HG02759 (cell line): ENCODE data around the gene COA1.

ENCODE experiments used
- ATAC-seq: cut with Tn5 transposase; IDR thresholded peaks from one replicate; pipeline ENCODE4 v1.9.1; 2021; ENCODE audit warnings: mild to moderate bottlenecking, moderate library complexity; ENCODE audit not compliant: unreplicated experiment

COA1 gene

GRCh38 chr7:43658718-43659548 lies 70.4 kb downstream of the COA1 start:
- ATAC-seq = no peak

DNA sequence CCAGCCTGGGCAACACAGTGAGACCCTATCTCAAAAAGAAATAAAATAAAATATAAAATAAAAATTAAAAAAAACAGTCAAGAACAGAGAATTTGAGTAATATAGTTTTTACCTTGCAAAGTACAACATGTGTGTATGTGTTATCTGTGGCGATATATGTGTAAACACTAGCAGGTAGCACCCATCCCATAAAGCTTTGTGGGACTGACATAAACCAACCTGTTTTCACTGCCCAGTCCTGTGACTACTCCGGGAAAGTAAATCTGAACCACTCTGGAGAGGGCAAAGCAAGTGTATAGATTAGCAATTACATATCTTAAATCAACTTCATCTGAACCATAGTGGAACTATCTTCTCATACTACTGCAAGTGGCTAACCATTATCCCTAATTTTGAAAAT lies 72.3 kb downstream of the COA1 start:
- no peak for ATAC-seq

DNA sequence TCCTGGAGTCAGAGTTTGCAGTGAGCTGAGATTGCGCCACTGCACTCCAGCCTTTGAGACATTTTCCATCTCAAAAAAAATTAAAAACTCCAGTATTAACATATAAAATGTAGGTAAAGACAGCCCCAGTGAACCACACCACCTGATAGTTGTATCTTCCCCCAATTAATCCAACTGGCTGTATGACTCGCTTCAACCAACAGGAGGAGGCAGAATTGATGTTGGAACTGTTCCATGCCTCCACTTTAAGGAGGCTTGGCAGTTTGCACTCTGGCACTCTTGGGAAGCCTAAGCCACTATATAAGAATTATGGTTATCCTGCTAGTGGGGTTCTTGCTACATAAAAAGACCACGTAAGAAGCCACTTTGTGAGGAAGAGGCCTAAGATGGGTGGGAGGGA lies 73.7 kb downstream of the COA1 start:
- ATAC-seq = no peak

GRCh38 chr7:43653891-43654504 lies 75.3 kb downstream of the COA1 start:
- ATAC-seq = no peak

GRCh38 chr7:43653466-43653865 lies 75.9 kb downstream of the COA1 start:
- no peak for ATAC-seq

DNA sequence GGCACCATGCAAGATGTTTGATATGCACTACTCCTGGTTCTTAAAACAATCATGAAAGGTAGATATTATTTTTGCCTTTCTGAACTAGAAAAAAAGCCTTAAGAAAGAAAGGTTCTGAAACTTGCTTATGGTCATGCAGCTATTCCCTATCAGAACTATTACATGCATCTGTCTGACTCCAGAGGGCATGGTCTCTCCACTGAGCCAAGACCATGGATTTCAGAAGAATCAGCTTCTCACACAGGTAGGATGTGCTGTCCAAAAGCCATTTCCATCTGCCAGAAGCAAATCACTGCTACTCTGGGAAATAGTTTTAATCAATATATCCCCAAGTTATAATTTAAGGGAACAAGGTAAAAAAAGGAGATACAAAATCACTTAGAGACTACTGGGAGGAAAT lies 77.0 kb downstream of the COA1 start:
- no peak for ATAC-seq

GRCh38 chr7:43650457-43651052 lies 78.8 kb downstream of the COA1 start:
- ATAC-seq = no peak

DNA sequence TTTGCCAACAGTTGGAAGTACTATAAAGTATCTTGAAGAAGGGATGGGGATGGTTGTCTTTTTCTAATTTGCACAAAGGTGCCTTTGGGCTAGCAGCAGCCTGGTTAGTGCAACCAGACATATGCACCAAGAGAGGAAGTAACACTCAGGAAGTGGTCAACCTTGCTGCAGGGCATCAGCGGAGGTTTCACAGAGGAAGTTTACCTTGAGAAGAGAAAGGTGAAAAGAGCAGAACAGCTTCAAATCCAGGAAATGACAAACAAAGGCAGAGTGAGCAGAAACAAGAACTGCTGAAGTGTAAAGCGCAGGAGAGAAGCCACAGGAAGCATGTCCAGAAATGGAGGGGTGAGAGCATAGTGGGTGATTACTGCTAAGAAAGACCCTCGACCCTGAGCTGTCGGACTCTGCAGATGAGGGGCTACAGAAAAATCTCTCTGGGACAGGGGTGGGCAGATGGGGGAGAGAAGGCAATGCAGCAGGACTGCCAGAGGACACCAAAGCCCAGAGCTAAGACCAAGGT lies 79.5 kb downstream of the COA1 start:
- ATAC-seq = peak; percentile 69

DNA sequence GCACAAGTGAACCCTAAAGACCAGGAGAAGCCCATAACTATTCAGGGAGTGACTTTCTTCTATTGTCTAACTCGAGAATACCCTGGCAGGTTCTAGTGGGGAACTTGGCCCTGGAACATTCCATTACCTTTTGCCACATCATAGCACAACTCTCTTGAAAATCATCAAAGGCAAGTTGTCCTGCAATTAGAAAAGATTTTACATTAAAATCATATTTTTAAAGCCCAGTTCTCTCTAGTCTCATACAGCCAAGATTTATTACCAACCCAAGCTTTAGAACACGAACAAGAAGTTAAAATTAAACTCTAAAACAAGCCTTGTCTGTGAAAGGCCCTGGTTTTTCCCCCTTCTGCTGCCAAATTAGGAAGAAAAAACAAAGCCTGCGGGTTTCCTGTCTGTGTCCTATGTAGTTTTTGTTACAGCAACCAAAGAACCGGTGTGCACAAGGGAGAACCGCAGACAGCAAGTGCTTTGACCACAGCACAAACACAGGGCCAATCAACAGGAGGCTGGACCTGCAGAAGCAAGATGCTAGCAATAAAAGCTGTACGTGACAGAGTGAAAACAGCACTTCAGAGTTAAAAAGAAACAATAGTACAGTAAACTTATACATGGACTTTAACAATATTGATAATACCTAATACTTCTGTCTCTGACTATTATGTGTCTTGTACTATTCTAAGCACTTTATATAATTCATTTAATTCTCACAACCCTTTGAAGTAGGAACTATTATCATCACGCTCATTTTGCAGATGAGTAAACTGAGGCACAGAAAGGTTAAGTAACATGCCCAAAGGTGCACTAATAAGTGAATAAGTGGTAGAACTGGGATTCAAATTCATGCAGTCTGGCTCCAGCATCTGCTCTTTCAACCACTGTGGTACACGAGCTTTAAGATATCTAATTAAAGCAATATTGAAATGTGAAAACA lies 80.6 kb downstream of the COA1 start:
- ATAC-seq = peak; percentile 67

DNA sequence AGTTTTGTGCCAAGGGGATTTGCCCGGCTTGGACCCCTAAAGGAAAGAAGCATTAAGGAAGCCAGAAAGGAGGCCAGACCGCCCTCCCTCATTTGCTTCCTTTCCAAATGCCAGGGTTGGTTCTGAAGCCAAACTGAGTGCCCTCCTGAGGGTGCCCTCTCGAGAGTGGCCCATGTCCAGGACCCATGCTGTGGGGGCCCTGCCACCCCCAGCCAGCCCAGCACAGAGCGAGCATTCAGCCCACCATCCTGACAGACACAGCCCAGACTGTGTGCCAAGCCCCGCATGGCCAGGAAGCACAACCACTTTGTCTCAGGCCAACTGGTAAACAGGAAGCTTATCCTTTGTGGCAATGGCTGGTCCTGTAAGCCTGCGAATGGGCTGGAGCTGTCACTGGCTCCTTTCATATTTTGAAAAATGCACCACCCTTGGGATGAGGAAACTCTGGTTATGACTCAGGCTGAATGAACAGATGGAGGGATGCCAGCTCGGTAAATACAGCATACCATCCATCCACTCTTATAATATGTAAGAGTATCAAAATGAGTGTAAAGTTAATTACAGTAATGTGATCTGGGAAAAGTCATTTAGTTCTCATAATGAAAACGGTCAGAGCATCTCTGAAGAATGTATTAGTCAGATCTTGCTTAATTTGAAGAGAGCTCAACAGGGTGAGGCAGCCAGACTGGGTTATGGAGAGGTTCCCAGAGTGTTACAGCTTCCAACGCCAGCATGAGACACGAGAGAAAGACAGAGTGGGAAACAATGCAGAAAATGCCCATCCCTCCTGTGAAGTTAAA lies 81.5 kb downstream of the COA1 start:
- peak; percentile 25 for ATAC-seq

DNA sequence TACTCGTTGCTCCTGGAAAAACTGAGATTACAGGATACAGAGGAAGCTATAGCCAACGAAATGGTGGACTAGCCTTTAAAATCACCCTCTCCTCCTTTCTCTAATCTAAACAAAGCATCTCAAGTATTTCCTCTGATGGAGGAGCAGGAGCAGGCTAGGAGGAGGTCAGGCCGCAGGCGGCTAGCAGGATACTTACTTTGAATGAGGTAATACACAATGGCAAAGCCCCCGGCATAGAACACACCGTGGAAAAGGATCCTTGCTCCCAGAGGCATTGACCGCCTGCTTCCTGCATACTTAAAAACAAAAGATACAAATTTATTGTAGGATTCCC lies 82.0 kb downstream of the COA1 start:
- no peak for ATAC-seq

DNA sequence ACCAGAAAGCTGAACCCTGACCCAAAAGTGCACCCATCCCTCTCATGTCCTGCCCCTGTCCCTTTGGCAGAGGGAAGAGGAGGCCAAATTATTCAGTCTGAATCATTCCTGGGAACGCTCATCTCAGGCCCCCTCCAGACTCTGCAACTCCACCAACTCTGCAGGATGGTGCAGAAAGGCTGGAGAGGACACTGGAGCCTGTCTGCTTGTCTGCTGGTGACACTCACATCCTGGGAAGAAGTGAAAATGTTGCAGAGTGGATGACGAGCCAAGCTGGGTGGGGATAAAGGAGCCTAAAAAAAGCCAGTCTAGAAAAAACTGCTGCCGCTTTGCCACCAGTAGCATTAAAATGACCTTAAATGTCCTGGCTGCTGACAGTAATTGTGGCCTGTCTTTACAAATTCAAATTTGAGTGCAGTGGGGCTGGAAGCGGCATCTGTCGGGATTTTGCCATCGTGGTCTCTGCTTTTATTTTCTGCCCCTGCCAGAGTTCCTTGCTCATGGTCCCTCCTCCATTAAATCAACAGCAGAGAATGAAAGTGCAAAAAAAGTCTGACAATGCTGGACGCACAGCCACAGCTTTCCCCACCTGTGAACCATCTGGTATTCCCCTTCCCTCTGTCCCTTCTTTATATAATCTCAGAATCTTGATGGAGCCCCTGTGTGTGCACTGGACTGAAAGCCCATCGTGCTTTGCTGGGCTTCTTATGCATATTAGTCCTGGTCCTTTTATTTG lies 82.6 kb downstream of the COA1 start:
- ATAC-seq = no peak

- no peak for ATAC-seq
Measured at GRCh38 chr7:43645699-43646226, 83.6 kb downstream of the COA1 start.

GRCh38 chr7:43643846-43644245 lies 85.5 kb downstream of the COA1 start:
- ATAC-seq = no peak

- ATAC-seq = no peak
Measured at GRCh38 chr7:43642897-43643630, 86.3 kb downstream of the COA1 start.

DNA sequence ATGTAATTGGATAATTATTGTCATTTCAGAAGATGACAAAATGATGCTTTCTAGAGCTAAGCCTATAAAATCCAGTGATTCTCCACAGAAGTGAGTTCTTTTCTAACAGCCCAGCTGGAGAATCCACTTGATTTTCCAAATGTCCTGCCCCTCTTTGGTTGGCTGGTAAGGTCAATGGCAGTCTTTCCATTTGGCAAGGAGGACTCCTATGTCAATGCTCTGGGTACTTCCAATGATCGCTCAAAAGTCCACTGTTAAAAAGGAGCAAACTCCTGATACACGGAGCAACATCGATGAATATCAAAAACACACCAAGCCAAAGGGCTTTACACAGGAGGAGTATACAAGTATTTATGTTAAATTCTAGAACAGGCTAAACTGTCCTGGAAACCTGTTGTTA lies 88.6 kb downstream of the COA1 start:
- no peak for ATAC-seq

- no peak for ATAC-seq
Measured at GRCh38 chr7:43639858-43640491, 89.3 kb downstream of the COA1 start.
